H1 (cell line): ENCODE measurements around the gene DCP1B. TPM values are rescaled to one million over a fixed set of nuclear protein-coding genes. Genes with fewer than 3 reads are reported as not detected.

Experiments
- ASH2L ChIP-seq: fragments of 200-600, 300-600 bp; sonication (generic); IDR thresholded peaks from one replicate; pipeline ENCODE4 v1.7.1; 2017; ENCODE audit warnings: low read length
- BRCA1 ChIP-seq: IDR thresholded peaks from 2 replicates; pipeline ENCODE4 v1.6.1; 2012; ENCODE audit warnings: low read depth, low read length, improper control_type of control experiment
- CHD1 ChIP-seq: IDR thresholded peaks from 2 replicates; pipeline ENCODE4 v1.6.1; 2012; ENCODE audit warnings: low read depth, low read length, improper control_type of control experiment
- CHD7 ChIP-seq: fragments of 300-600 bp; sonication (generic); IDR thresholded peaks from 2 replicates; pipeline ENCODE4 v1.7.1; 2012; ENCODE audit warnings: low read length, moderate library complexity, mild to moderate bottlenecking, inconsistent platforms; ENCODE audit not compliant: insufficient replicate concordance
- KDM5A ChIP-seq: fragments of 200-600 bp; IDR thresholded peaks from 2 replicates; pipeline ENCODE4 v1.7.1; 2012; ENCODE audit warnings: mild to moderate bottlenecking, low read length, inconsistent platforms, mixed read lengths
- NANOG ChIP-seq: IDR thresholded peaks from 2 replicates; pipeline ENCODE4 v1.6.1; 2011; ENCODE audit warnings: low read length, low read depth, mild to moderate bottlenecking, inconsistent platforms; ENCODE audit not compliant: insufficient read depth, poor library complexity, severe bottlenecking
- PHF8 ChIP-seq: fragments of 200-600 bp; sonication (generic); conservative IDR thresholded peaks from 2 replicates; pipeline ENCODE4 v1.7.1; 2012; ENCODE audit warnings: low read depth, mild to moderate bottlenecking, inconsistent platforms, low read length, moderate library complexity
- RFX5 ChIP-seq: IDR thresholded peaks from 2 replicates; pipeline ENCODE4 v1.6.1; 2011; ENCODE audit warnings: low read depth, low read length, improper control_type of control experiment, borderline replicate concordance
- SAP30 ChIP-seq: fragments of 300-600 bp; sonication (generic); IDR thresholded peaks from 2 replicates; pipeline ENCODE4 v1.7.1; 2012; ENCODE audit warnings: low read length, moderate library complexity, mild to moderate bottlenecking, inconsistent platforms; ENCODE audit not compliant: insufficient read depth, insufficient replicate concordance
- SIRT6 ChIP-seq: IDR thresholded peaks from one replicate; pipeline ENCODE4 v1.7.1; 2012; ENCODE audit warnings: low read length, inconsistent platforms
- SP1 ChIP-seq: IDR thresholded peaks from 2 replicates; pipeline ENCODE4 v1.6.1; 2011; ENCODE audit warnings: low read depth, low read length
- SUZ12 ChIP-seq: fragments of 200-600 bp; sonication (generic); IDR thresholded peaks from 2 replicates; pipeline ENCODE4 v1.6.1; 2012; ENCODE audit warnings: mild to moderate bottlenecking, inconsistent platforms, low read length, moderate library complexity, mixed read lengths
- TAF1 ChIP-seq: IDR thresholded peaks from 2 replicates; pipeline ENCODE4 v1.6.1; 2011; ENCODE audit warnings: mild to moderate bottlenecking, low read depth, low read length
- polyA plus RNA-seq, 7 experiments: library from polyadenylated mRNA; depleted of rRNA in 3 of 7; stranded (reverse) in 5 of 7; unstranded in 2 of 7; fragments of >200 nt in 5 of 7; fragments of 200-250 nt in 2 of 7; gene quantifications; 1 replicate in 5 of 7; 2 replicates in 1 of 7; 4 replicates in 1 of 7; pipeline versions ENCODE4 v1.2.1 to v1.2.3, GENCODE V29; 2011 to 2013; ENCODE audit warnings: missing spikeins in 2 of 7, mixed read lengths in 2 of 7
- total RNA-seq: library from RNA; stranded (reverse); fragmentation: NEBNext Ultra II Directional; extraction: Animal tissue kit (Norgen Biotek cat#: 25700); gene quantifications from 2 replicates; pipeline ENCODE4 v1.2.1, GENCODE V29; 2021

DCP1B gene
- total and polyA plus RNA-seq, 2 of the 8 experiments (the other 6 are each of a cell fraction or from before 2014, with no cell fraction given), result 14.8 to 29.0 TPM

DNA sequence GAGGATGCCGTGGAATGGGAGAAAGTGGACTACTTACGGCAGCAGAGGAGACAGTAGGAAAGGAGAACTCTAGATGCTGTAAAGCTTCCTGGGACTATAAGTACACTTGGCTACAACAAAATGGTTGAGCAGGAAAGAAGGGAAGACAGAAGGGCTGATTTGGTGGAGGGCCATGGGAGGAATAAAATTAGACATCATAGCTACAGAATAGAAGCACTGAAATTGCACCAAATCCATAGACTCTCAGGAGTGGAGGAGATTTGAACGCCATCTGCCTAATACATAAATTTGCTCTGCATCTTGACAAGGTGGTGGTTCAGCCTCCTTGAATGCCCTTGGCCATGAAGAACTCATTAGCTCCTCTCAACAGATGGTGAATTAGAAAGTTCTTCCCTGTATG, 16.3 kb upstream of the DCP1B start (continued):
- TF ChIP-seq CHD7 (no peak), NANOG (no peak), SP1 (no peak), SIRT6 (no peak), CHD1 (no peak), TAF1 (no peak), KDM5A (no peak), PHF8 (no peak), SUZ12 (no peak), SAP30 (no peak), BRCA1 (no peak), RFX5 (no peak), ASH2L (no peak)
